Ovary (tissue), 9 donors: Measurements from ENCODE around the gene PTPN23. TPM values are rescaled to one million over a fixed set of nuclear protein-coding genes. Genes with fewer than 3 reads are reported as not detected.

ENCODE experiments used
- DNase-seq, 5 donors: peaks; one replicate each; pipeline ENCODE4 v3.0.0-alpha.2; 2019 to 2020
- H3K27ac ChIP-seq, 2 donors: fragments of 200-600 bp; one replicate each; pipeline versions ENCODE4 v1.5.1 to v1.8.0; 2019 to 2022
- H3K27me3 ChIP-seq: fragments of 200-600 bp; one replicate; pipeline ENCODE4 v1.8.0; 2022
- H3K36me3 ChIP-seq: fragments of 200-600 bp; sonication (generic); one replicate; pipeline ENCODE4 v1.5.1; 2019
- H3K4me1 ChIP-seq: one replicate; pipeline ENCODE4 v1.8.1; 2013; ENCODE audit warnings: mild to moderate bottlenecking, moderate library complexity; ENCODE audit not compliant: insufficient read depth
- H3K4me3 ChIP-seq: fragments of 200-600 bp; sonication (generic); one replicate; pipeline ENCODE4 v1.5.1; 2017
- H3K9me3 ChIP-seq, 2 donors: fragments of 200-600 bp in 1 of 2; sonication (generic) in 1 of 2; one replicate each; pipeline versions ENCODE4 v1.5.1 to v1.8.1; 2013 to 2019; ENCODE audit warnings: mild to moderate bottlenecking in 1 of 2, moderate library complexity in 1 of 2
- CTCF ChIP-seq, 3 donors: fragments of 450-650 bp in 2 of 3; fragments of 200-600 bp in 1 of 3; IDR thresholded peaks; one replicate each; pipeline versions ENCODE4 v1.5.1 to v1.8.0; 2016 to 2022; ENCODE audit warnings: antibody characterized with exemption in 3 of 3, mild to moderate bottlenecking in 1 of 3
- EP300 ChIP-seq: sonication (generic); formaldehyde crosslinking; IDR thresholded peaks from one replicate; pipeline ENCODE4 v1.6.1; 2017; ENCODE audit warnings: antibody characterized with exemption
- POLR2A ChIP-seq: fragments of 450-650 bp; IDR thresholded peaks from one replicate; pipeline ENCODE4 v1.6.1; 2017; ENCODE audit warnings: antibody characterized with exemption, mild to moderate bottlenecking, moderate library complexity
- WGBS, 3 donors: extraction: QIAGEN DNeasy Blood & Tissue Kit in 1 of 3; methylation state at CpG; one replicate each; pipeline versions ENCODE4 v1.1.5 to v1.1.7; 2013 to 2017; 5-methylcytosine and 5-hydroxymethylcytosine counted together
- intact Hi-C, 4 donors: fragments of 100-400 bp; cut with DNase I; formaldehyde crosslinking; loops; one replicate each; pipeline versions ENCODE4 v1.11.0 to v1.15.1; 2022 to 2023
- polyA plus RNA-seq, 2 donors: library from polyadenylated mRNA; stranded (reverse); fragments of 200-250 nt in 1 of 2; fragments of 350-450 nt in 1 of 2; fragmentation: Illumina TruSeq in 1 of 2; extraction: RNeasy Lipid Tissue Mini Kit (QIAGEN cat#74804) in 1 of 2; gene quantifications; one replicate each; pipeline ENCODE4 v1.2.3, GENCODE V29; 2013 to 2014
- total RNA-seq, 7 donors: library from RNA; depleted of rRNA in 2 of 7; stranded (reverse); fragments of >200 nt in 2 of 7; fragmentation: NEBNext Ultra II Directional in 3 of 7; extraction: Animal tissue kit (Norgen Biotek cat#: 25700) in 3 of 7; gene quantifications; one replicate each; pipeline versions ENCODE4 v1.1.0 to v1.2.4, GENCODE V29; 2016 to 2023
- donor health status: DM: no; HTN: no; CAD: no; lungs with moderate emphysema.
- donor health status: DM: no; HTN: no; CAD: no.
- donor health status: Bipolar disorder and iron deficiency.
- donor health status: DM: yes; HTN: yes; CAD: no.
- donor health status: DM: no; HTN: no; CAD: no.
- donor health status: DM: yes; HTN: yes; CAD: no.

The PTPN23 gene
- total and polyA plus RNA-seq, 9 donors = 7.3 to 56.9 (median 42.6) TPM

- TF ChIP-seq CTCF (IDR thresholded peaks at IDR 0.05) (no peak), POLR2A (no peak), EP300 (no peak)
- peaks cover 7% of the 10 kb centered on the region for H3K4me1 ChIP-seq
- no peaks in the 10 kb centered on the region for H3K27me3 ChIP-seq
- no peak for DNase-seq
- H3K36me3 ChIP-seq = no peaks in the 10 kb centered on the region
- intact Hi-C loops = no loop called here
- no peak overlapping the region for H3K27ac ChIP-seq
- H3K9me3 ChIP-seq = no peaks in the 10 kb centered on the region
- H3K4me3 ChIP-seq = no peak overlapping the region
Measured at GRCh38 chr3:47440131-47440530, 59.3 kb downstream of the PTPN23 start.

- 38 to 44% (median 40%) methylated on average over 4 of the region's 4 CpGs for WGBS, 3 donors
- Histone ChIP-seq H3K9me3 (no peaks in the 10 kb centered on the region), H3K4me3 (no peak overlapping the region), H3K27me3 (no peaks in the 10 kb centered on the region), H3K36me3 (no peaks in the 10 kb centered on the region), H3K4me1 (peaks cover 7% of the 10 kb centered on the region), H3K27ac (peak overlapping the region in 1 of 2 donors; percentile 53)
- intact Hi-C loops = no loop called here
- no peak for DNase-seq
- TF ChIP-seq POLR2A = no peak
- no peak for TF ChIP-seq CTCF (IDR thresholded peaks at IDR 0.05)
- TF ChIP-seq EP300 = no peak
Measured at GRCh38 chr3:47441796-47442551, 61.2 kb downstream of the PTPN23 start.

DNA sequence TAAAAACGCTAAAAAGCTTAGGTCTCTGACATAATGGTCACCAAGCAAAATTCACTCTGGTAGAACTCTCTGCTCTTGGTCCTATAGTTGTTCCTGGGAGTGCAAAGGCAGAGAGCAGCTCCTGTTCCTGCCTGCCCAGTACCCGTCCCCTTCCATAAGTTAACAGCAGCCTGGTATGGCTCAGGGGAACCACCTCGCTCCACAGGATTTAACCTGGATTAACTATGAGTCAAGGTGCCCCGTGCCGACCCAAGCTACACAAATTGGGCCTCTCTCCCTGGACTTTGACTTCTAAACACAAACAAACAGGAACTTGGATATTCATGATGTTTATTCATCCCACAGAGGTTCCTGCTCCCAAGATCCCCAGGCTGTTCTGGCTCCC lies 62.8 kb downstream of the PTPN23 start:
- 40 to 51% (median 40%) methylated on average over 5 of the region's 5 CpGs for WGBS, 3 donors
- Histone ChIP-seq H3K36me3 (no peaks in the 10 kb centered on the region), H3K4me3 (no peak overlapping the region), H3K9me3 (no peaks in the 10 kb centered on the region), H3K4me1 (peaks cover 7% of the 10 kb centered on the region), H3K27ac (peak overlapping the region; percentile 24 to 49), H3K27me3 (no peaks in the 10 kb centered on the region)
- intact Hi-C loops = no loop called here
- no peak for DNase-seq
- TF ChIP-seq CTCF (IDR thresholded peaks at IDR 0.05) (no peak), EP300 (no peak), POLR2A (no peak)

GRCh38 chr3:47444103-47444502 lies 63.3 kb downstream of the PTPN23 start:
- H3K27me3 ChIP-seq = no peaks in the 10 kb centered on the region
- H3K9me3 ChIP-seq = no peaks in the 10 kb centered on the region
- H3K36me3 ChIP-seq = no peaks in the 10 kb centered on the region
- DNase-seq = no peak
- intact Hi-C loops = no loop called here
- H3K4me3 ChIP-seq = no peak overlapping the region
- no peak for TF ChIP-seq POLR2A
- no peak for TF ChIP-seq CTCF (IDR thresholded peaks at IDR 0.05)
- no peak for TF ChIP-seq EP300
- peaks cover 7% of the 10 kb centered on the region for H3K4me1 ChIP-seq
- WGBS, 3 donors = 81 to 83% (median 81%) methylated on average over 5 of the region's 5 CpGs
- peak overlapping the region in 1 of 2 donors; percentile 24 for H3K27ac ChIP-seq
